ENCODE results near the gene INTS11.

DNA sequence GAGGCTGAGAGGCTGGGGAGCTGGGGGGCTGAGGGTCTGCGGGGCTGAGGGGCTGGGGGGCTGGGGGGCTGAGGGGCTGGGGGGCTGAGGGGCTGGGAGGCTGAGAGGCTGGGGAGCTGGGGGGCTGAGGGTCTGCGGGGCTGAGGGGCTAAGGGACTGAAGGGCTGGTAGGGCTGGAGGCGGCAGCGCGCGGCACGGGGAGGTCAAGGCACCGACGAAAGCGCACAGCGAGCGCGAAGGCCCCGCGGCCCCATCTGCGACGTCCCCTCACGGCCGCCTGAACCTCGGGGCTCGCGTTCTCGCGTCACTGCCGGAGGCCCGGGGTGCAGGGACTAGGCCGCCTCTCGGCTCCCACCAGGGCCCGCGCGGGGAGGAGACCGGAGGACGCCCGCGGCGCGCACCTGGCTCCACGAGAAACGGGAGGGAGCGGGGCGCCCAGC, 356 bp downstream of the INTS11 start:
- TF ChIP-seq, protein P1, sequence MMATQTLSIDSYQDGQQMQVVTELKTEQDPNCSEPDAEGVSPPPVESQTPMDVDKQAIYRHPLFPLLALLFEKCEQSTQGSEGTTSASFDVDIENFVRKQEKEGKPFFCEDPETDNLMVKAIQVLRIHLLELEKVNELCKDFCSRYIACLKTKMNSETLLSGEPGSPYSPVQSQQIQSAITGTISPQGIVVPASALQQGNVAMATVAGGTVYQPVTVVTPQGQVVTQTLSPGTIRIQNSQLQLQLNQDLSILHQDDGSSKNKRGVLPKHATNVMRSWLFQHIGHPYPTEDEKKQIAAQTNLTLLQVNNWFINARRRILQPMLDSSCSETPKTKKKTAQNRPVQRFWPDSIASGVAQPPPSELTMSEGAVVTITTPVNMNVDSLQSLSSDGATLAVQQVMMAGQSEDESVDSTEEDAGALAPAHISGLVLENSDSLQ (IDR thresholded peaks at IDR 0.05), result no peak
- no peak for TF ChIP-seq BHLHE40 (IDR thresholded peaks at IDR 0.05; ENCODE audit: borderline replicate concordance)
- TF ChIP-seq LEF1 (IDR thresholded peaks at IDR 0.05; ENCODE audit: borderline replicate concordance), result no peak
- no peak for TF ChIP-seq ZNF384 (IDR thresholded peaks at IDR 0.05)
- no peak for TF ChIP-seq ELF4 (IDR thresholded peaks at IDR 0.05)
- TF ChIP-seq FOXA1 (IDR thresholded peaks at IDR 0.05), result no peak
- no peak for TF ChIP-seq SUZ12 (IDR thresholded peaks at IDR 0.05)
- TF ChIP-seq TARDBP (IDR thresholded peaks at IDR 0.05), result no peak
- TF ChIP-seq CTBP1 (IDR thresholded peaks at IDR 0.05; ENCODE audit: borderline replicate concordance), result no peak
- no peak for TF ChIP-seq NFRKB (IDR thresholded peaks at IDR 0.05)
- no peak for TF ChIP-seq FOXK2 (IDR thresholded peaks at IDR 0.05)

All from HEK293T (cell line).